PC-3 (cell line): ENCODE measurements around the gene WDR1. TPM values are rescaled to one million over a fixed set of nuclear protein-coding genes. Genes with fewer than 3 reads are reported as not detected.
A peak's percentile ranks its signal among the peaks of the same experiment; 100 is the strongest.

Source experiments
- ATAC-seq: fragments of 200-7000 bp; cut with Tn5 transposase; 2 replicates; pipeline ENCODE4 v1.9.1; 2020; ENCODE audit warnings: mild to moderate bottlenecking, moderate library complexity
- BruUV-seq: library from RNA; stranded (reverse); fragments of 400-500 nt; replicated peaks from 2 replicates; lab custom pipeline; 2021; lab: Mats Ljungman, UMichigan
- CTCF ChIA-PET: fragments of 300-600 bp; sonication (Branson Sonifier 250); formaldehyde crosslinking; loops from one replicate; lab custom pipeline; 2022; ENCODE audit warnings: antibody characterized with exemption; lab: Charles Lee
- POLR2A ChIA-PET: fragments of 300-600 bp; sonication (Branson Sonifier 250); formaldehyde crosslinking; loops from one replicate; lab custom pipeline; 2022; ENCODE audit warnings: antibody characterized with exemption; ENCODE audit not compliant: unreplicated experiment; lab: Charles Lee
- DNase-seq: peaks from one replicate; pipeline ENCODE4 v3.0.0-alpha.2; 2015
- H2AFZ ChIP-seq: fragments of 300-600 bp; sonication (generic); 2 replicates; pipeline ENCODE4 v1.6.0; 2016; ENCODE audit warnings: antibody characterized with exemption, low read length
- H3F3A ChIP-seq: fragments of 300-600 bp; sonication (generic); one replicate; pipeline ENCODE4 v1.6.0; 2017; ENCODE audit warnings: antibody characterized with exemption, low read length, control low read depth, mild to moderate bottlenecking; ENCODE audit not compliant: unreplicated experiment
- H3K27ac ChIP-seq: fragments of 300-600 bp; sonication (generic); 2 replicates; pipeline ENCODE4 v1.5.1; 2016; ENCODE audit warnings: mild to moderate bottlenecking, low read length
- H3K27me3 ChIP-seq: fragments of 300-600 bp; sonication (generic); 2 replicates; pipeline ENCODE4 v1.6.1; 2016; ENCODE audit warnings: low read length, mixed read lengths
- H3K36me3 ChIP-seq: fragments of 300-600 bp; sonication (generic); 2 replicates; pipeline ENCODE4 v1.6.1; 2016; ENCODE audit warnings: low read depth, mixed run types, low read length, mixed read lengths
- H3K4me1 ChIP-seq: fragments of 300-600 bp; sonication (generic); 2 replicates; pipeline ENCODE4 v1.5.1; 2016; ENCODE audit warnings: low read length; ENCODE audit not compliant: insufficient read depth
- H3K4me2 ChIP-seq: fragments of 300-600 bp; sonication (generic); 2 replicates; pipeline ENCODE4 v1.6.0; 2016; ENCODE audit warnings: low read length
- H3K4me3 ChIP-seq: fragments of 300-600 bp; sonication (generic); 2 replicates; pipeline ENCODE4 v1.5.1; 2016; ENCODE audit warnings: mild to moderate bottlenecking, low read length, mixed read lengths
- H3K79me2 ChIP-seq: fragments of 300-600 bp; sonication (generic); 2 replicates; pipeline ENCODE4 v1.6.1; 2017; ENCODE audit warnings: low read length, mixed read lengths
- H3K9ac ChIP-seq: fragments of 300-600 bp; sonication (generic); 2 replicates; pipeline ENCODE4 v1.6.0; 2016; ENCODE audit warnings: mild to moderate bottlenecking, low read length
- H3K9me2 ChIP-seq: fragments of 300-600 bp; sonication (generic); replicated peaks from 2 replicates; pipeline ENCODE4 v1.6.1; 2016; ENCODE audit warnings: mixed run types, low read length, mixed read lengths
- H3K9me3 ChIP-seq: fragments of 300-600 bp; sonication (generic); 2 replicates; pipeline ENCODE4 v1.6.1; 2016; ENCODE audit warnings: low read length, mixed read lengths
- H4K20me1 ChIP-seq: fragments of 300-600 bp; sonication (generic); 2 replicates; pipeline ENCODE4 v1.6.1; 2016; ENCODE audit warnings: low read length, mixed read lengths
- EZH2 ChIP-seq: fragments of 300-600 bp; sonication (generic); IDR thresholded peaks from one replicate; pipeline ENCODE4 v1.6.1; 2017; ENCODE audit warnings: antibody characterized with exemption, mild to moderate bottlenecking, low read length; ENCODE audit not compliant: unreplicated experiment
- EZH2phosphoT487 ChIP-seq: fragments of 300-600 bp; sonication (generic); IDR thresholded peaks from 2 replicates; pipeline ENCODE4 v1.6.1; 2018; ENCODE audit warnings: mild to moderate bottlenecking, antibody characterized with exemption, low read length, borderline replicate concordance
- intact Hi-C: fragments of 100-400 bp; cut with micrococcal nuclease; formaldehyde crosslinking; loops from 2 replicates; pipeline ENCODE4 v1.9.0; 2023
- total RNA-seq: library from RNA; depleted of rRNA; stranded (reverse); fragments of >200 nt; gene quantifications from 2 replicates; pipeline ENCODE4 v1.2.3, GENCODE V29; 2014
- TF ChIP-seq, protein P1 (sequence below): fragments of 300-600 bp; sonication (generic); conservative IDR thresholded peaks from 2 replicates; pipeline ENCODE4 v1.5.1; 2017; ENCODE audit warnings: antibody characterized with exemption, low read depth, mild to moderate bottlenecking, low read length

The WDR1 gene
- total RNA-seq, 1 experiment from 2014 or later, result 150 TPM

DNA sequence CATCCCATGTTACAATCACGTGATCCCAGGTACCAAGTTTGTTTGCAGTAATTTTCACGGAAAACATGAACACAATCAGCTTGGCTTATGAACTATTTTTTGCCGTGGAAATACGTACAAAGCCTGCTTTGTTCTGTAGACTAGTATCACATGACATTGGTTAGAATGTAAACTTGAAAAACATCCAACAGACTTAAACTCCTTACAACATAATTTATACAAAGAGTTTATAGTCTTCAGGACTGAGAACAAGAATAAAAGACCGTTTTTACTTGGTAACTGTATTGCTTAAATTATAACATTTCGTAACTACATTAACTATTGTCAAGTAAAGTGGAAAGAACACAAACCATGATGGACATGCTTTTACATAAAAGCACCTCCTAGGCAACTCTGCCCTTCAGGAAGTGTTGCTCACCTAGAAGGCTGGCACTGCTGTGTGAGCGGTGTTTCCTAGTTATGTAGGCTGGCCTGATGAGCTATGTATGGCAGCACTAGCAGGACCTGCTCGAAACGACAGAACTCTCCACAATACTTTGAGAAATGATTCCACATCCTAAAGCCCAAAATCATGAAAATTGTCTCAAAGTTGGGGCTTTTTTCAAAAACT is 41.8 kb upstream of the WDR1 start:
- no peak overlapping the region for H2AFZ ChIP-seq
- BruUV-seq, result no TSS peak
- no peaks in the 10 kb centered on the region for H3F3A ChIP-seq
- no peak overlapping the region for H3K27ac ChIP-seq
- intact Hi-C loops, result loop anchor here (10.0 kb wide), 1 partner anchor 246 kb away; no protein-coding TSS in a partner anchor
- no peak overlapping the region for H3K9ac ChIP-seq
- POLR2A ChIA-PET, result no interaction called here
- TF ChIP-seq EZH2 (no peak), EZH2phosphoT487 (no peak)
- TF ChIP-seq, protein P1, sequence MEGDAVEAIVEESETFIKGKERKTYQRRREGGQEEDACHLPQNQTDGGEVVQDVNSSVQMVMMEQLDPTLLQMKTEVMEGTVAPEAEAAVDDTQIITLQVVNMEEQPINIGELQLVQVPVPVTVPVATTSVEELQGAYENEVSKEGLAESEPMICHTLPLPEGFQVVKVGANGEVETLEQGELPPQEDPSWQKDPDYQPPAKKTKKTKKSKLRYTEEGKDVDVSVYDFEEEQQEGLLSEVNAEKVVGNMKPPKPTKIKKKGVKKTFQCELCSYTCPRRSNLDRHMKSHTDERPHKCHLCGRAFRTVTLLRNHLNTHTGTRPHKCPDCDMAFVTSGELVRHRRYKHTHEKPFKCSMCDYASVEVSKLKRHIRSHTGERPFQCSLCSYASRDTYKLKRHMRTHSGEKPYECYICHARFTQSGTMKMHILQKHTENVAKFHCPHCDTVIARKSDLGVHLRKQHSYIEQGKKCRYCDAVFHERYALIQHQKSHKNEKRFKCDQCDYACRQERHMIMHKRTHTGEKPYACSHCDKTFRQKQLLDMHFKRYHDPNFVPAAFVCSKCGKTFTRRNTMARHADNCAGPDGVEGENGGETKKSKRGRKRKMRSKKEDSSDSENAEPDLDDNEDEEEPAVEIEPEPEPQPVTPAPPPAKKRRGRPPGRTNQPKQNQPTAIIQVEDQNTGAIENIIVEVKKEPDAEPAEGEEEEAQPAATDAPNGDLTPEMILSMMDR, result no peak
- peak; percentile 16 for DNase-seq
- no peaks in the 10 kb centered on the region for H4K20me1 ChIP-seq
- no peaks in the 10 kb centered on the region for H3K36me3 ChIP-seq
- H3K27me3 ChIP-seq, result no peaks in the 10 kb centered on the region
- ATAC-seq, result peak; percentile 33; the same call in 1 of the 2 replicates
- H3K79me2 ChIP-seq, result no peaks in the 10 kb centered on the region
- H3K4me1 ChIP-seq, result no peaks in the 10 kb centered on the region
- CTCF ChIA-PET, result interaction anchor here (0.6 kb wide), 1 partner anchor 333 kb away, joined by 3 read pairs; no protein-coding TSS in a partner anchor
- no peak overlapping the region for H3K4me3 ChIP-seq
- no peaks in the 10 kb centered on the region for H3K9me2 ChIP-seq
- H3K9me3 ChIP-seq, result no peaks in the 10 kb centered on the region
- H3K4me2 ChIP-seq, result no peak overlapping the region

DNA sequence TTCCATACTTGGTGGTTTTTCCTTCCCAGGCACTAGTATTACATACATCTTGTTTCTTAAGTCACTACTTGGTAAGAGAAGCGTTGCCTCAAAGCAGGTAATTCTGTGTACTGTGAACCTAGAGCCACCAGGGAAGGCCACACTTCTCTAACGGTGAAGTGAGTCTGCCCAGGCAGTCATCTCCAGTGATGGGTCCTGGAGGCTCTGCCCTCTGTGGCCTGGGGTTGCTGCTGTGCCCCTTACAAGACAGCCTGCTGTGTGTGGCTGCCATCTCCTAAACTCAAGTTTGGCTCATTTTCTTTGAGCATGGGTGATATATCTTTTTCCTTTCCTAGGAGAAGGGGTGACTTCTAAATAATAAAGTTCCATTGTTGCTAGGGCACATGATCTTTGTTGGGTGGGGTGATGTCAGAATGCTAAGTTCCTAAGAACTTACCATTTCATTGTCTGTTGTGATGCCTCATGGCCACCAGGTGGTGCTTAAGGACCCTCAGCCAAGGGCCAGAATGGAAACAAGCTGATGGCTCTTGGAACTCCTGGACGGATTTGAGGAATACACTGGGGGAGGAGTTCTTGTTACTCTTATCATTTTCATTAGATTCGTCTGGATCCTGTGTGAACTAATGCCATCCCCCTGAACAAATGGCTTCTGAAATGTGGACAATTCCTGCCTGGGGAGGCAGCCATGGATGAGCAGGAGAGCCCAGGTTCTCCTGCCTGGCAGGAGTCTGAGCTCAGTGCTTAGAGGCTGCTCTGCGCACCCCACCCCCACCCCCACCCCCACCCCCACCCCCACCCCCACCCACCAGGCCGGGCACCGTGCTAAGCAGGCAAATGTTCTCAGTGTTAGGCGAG is 41.1 kb upstream of the WDR1 start:
- Histone ChIP-seq H3K79me2 (no peaks in the 10 kb centered on the region), H3K27ac (no peak overlapping the region), H3K4me2 (no peak overlapping the region), H3K9me2 (no peaks in the 10 kb centered on the region), H3K9ac (no peak overlapping the region), H3F3A (no peaks in the 10 kb centered on the region), H3K9me3 (no peaks in the 10 kb centered on the region), H3K4me1 (no peaks in the 10 kb centered on the region), H3K27me3 (no peaks in the 10 kb centered on the region), H4K20me1 (no peaks in the 10 kb centered on the region), H3K4me3 (no peak overlapping the region), H2AFZ (no peak overlapping the region), H3K36me3 (no peaks in the 10 kb centered on the region)
- intact Hi-C loops, result loop anchor here (2.0 to 10.0 kb wide), 2 partner anchors 247 to 381 kb away; no protein-coding TSS in a partner anchor
- TF ChIP-seq EZH2phosphoT487, result no peak
- TF ChIP-seq, protein P1, result peak; percentile 73
- ATAC-seq (peak; percentile 59; the same call in 1 of the 2 replicates), DNase-seq (peak; percentile 56)
- ChIA-PET POLR2A (no interaction called here), CTCF (interaction anchor here (0.6 kb wide), 1 partner anchor 334 kb away, joined by 3 read pairs; no protein-coding TSS in a partner anchor)
- no TSS peak for BruUV-seq
